SK-N-MC (cell line): ENCODE measurements around the gene TLN1.

Source experiments
- DNase-seq: peaks from one replicate; pipeline ENCODE4 v3.0.0-alpha.2; 2011; ENCODE audit warnings: low read depth, low spot score
- H3K27ac ChIP-seq: fragments of 200-600 bp; sonication (generic); 2 replicates; pipeline ENCODE4 v1.5.1; 2016; ENCODE audit warnings: mixed run types
- H3K36me3 ChIP-seq: fragments of 200-600 bp; sonication (generic); 2 replicates; pipeline ENCODE4 v1.6.1; 2017; ENCODE audit warnings: antibody characterized with exemption, low read length, mixed read lengths; ENCODE audit not compliant: insufficient read depth
- H3K4me3 ChIP-seq: fragments of 200-600 bp; sonication (generic); 2 replicates; pipeline ENCODE4 v1.5.1; 2016
- H3K9ac ChIP-seq: fragments of 200-600 bp; sonication (generic); 2 replicates; pipeline ENCODE4 v1.8.0; 2017; ENCODE audit warnings: mixed run types, mixed read lengths; ENCODE audit not compliant: insufficient read length
- H3K9me3 ChIP-seq: fragments of 200-600 bp; sonication (generic); 2 replicates; pipeline ENCODE4 v1.6.1; 2017; ENCODE audit warnings: low read depth, mild to moderate bottlenecking, antibody characterized with exemption, low read length, moderate library complexity, mixed read lengths
- EZH2 ChIP-seq: fragments of 200-600 bp; sonication (generic); IDR thresholded peaks from one replicate; pipeline ENCODE4 v1.6.1; 2017; ENCODE audit warnings: antibody characterized with exemption
- FOXP2 ChIP-seq: optimal IDR thresholded peaks from 2 replicates; pipeline ENCODE3; 2011; ENCODE audit warnings: mild to moderate bottlenecking, moderate library complexity; ENCODE audit not compliant: insufficient read depth; ENCODE audit errors: extremely low read length, control extremely low read depth
- POLR2AphosphoS5 ChIP-seq: IDR thresholded peaks from 2 replicates; pipeline ENCODE4 v1.6.1; 2012; ENCODE audit warnings: mild to moderate bottlenecking, low read depth, low read length, borderline replicate concordance

Gene TLN1

DNA sequence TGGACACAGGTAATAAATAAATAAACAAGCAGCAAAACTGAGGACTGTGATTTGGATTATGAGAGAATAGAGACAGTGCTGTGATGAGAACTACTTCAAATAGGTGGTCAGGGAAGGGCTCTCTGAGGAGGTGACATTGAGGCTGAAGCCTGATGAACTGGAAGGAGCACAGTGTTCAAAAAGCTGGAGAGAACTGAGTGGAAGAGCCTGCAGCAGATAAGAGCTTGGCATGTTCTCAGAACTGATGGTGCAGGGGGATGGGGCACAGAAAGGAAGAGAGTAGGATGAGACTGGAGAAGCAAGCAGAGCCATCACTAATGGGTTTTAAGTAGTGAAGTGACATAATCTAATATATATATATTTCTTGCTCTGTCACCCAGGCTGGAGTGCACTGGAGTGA is 31.1 kb downstream of the TLN1 start:
- Histone ChIP-seq H3K27ac (no peak overlapping the region), H3K36me3 (peaks cover 98% of the 10 kb centered on the region), H3K9me3 (no peaks in the 10 kb centered on the region), H3K4me3 (no peak overlapping the region), H3K9ac (no peak overlapping the region)
- no peak for DNase-seq
- TF ChIP-seq FOXP2 (no peak), EZH2 (no peak), POLR2AphosphoS5 (no peak)

- Histone ChIP-seq H3K9ac (no peak overlapping the region), H3K27ac (no peak overlapping the region), H3K4me3 (no peak overlapping the region), H3K36me3 (peaks cover 90% of the 10 kb centered on the region), H3K9me3 (no peaks in the 10 kb centered on the region)
- TF ChIP-seq POLR2AphosphoS5 (no peak), FOXP2 (no peak), EZH2 (no peak)
- DNase-seq, result no peak
Measured at GRCh38 chr9:35700031-35700430, 32.0 kb downstream of the TLN1 start.

GRCh38 chr9:35698231-35698630 is 33.8 kb downstream of the TLN1 start:
- Histone ChIP-seq H3K36me3 (peaks cover 72% of the 10 kb centered on the region), H3K9me3 (no peaks in the 10 kb centered on the region), H3K9ac (no peak overlapping the region), H3K27ac (no peak overlapping the region), H3K4me3 (no peak overlapping the region)
- no peak for DNase-seq
- TF ChIP-seq EZH2 (no peak), POLR2AphosphoS5 (no peak), FOXP2 (no peak)

- Histone ChIP-seq H3K36me3 (peaks cover 65% of the 10 kb centered on the region), H3K9me3 (no peaks in the 10 kb centered on the region), H3K9ac (no peak overlapping the region), H3K27ac (no peak overlapping the region), H3K4me3 (no peak overlapping the region)
- no peak for TF ChIP-seq FOXP2
- TF ChIP-seq EZH2, result no peak
- no peak for TF ChIP-seq POLR2AphosphoS5
- no peak for DNase-seq
Measured at GRCh38 chr9:35697486-35697885, 34.5 kb downstream of the TLN1 start.

DNA sequence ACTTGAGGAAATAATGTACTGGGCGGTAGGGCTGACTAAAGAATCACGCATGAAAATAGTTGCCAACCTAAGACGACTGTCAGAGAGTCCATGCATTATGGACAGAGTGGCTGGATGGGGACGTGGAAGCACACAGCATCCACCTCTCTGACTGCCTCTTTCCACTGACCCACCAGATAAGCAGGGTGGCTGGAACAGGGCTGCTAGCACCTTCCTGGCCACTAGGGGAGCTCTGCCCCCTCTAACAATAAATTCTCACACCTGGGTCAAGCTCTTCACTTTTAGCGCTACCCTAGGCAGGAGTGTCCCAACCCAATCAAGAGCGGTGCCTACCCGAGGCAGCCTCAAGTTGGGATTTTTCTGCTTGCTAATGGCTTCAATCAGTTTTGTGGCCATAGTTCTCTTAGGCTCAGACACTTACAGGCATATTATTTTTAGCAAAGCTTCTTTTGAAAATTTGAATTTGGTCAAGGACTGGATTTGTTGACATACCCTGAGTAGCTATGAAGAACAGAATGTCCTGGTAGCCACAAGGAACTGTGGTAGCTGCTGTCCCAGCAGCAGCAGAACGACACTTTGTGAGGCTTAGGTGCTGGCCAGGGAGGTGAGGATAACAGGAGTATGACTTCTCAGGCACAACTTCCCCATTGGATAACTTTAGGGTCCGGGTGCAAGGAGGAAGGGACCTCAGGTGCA is 35.3 kb downstream of the TLN1 start:
- Histone ChIP-seq H3K27ac (no peak overlapping the region), H3K4me3 (no peak overlapping the region), H3K36me3 (peaks cover 58% of the 10 kb centered on the region), H3K9me3 (no peaks in the 10 kb centered on the region), H3K9ac (no peak overlapping the region)
- TF ChIP-seq FOXP2, result no peak
- DNase-seq, result no peak

DNA sequence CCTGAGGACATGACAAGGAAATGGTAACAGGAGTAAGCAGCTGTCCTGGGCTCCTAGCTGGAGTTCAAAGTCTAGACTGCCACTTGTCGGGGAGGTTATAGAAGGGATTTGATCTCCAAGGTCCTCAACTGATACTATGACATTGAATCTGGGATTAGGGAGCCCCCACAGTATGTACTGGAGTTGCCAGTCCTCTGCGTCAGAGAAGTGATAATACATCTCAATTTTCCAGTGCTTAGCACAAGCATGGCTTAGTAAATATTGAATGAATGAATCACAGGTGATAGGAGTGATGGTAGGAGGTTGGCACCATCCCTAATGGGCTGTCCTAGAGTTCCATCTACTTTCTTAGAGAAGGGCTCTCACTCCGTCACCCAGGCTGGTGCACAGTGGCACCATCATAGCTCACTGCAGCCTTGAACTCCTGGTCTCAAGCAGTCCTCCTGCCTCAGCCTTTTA is 36.0 kb downstream of the TLN1 start:
- no peak for TF ChIP-seq POLR2AphosphoS5
- TF ChIP-seq EZH2, result no peak
- no peak for TF ChIP-seq FOXP2
- Histone ChIP-seq H3K9ac (no peak overlapping the region), H3K36me3 (peaks cover 52% of the 10 kb centered on the region), H3K9me3 (no peaks in the 10 kb centered on the region), H3K27ac (no peak overlapping the region), H3K4me3 (no peak overlapping the region)
- no peak for DNase-seq

DNA sequence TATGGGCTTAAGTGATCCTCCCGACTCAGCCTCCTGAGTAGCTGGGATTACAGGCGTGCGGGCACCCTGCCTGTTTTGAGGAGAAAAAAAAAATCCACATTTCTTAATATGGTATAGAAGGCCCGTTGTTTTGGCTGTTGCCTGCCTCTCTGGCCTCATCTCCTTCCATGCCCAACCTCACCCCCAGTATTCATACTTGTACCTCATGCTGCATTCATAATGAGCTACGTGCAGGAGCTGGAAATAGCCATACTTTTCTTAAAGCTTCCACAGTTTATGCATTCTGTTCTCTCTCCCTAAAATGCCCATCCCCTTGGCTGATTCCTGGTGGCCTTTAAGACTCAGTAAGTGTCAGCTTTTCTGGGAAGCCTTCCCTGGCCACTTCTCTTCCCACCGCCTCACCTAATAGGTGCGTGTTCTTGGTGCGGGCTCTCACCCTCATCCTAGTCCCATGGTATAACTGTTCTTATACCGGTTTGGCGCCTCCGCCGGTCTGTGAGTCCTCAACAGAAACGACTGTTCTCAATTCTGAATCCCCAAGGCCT is 40.2 kb downstream of the TLN1 start:
- no peak overlapping the region for H3K9ac ChIP-seq
- peaks cover 10% of the 10 kb centered on the region for H3K36me3 ChIP-seq
- no peak overlapping the region for H3K4me3 ChIP-seq
- H3K9me3 ChIP-seq, result no peaks in the 10 kb centered on the region
- H3K27ac ChIP-seq, result peak overlapping the region; percentile 81; the same call in 1 of the 2 replicates
- TF ChIP-seq EZH2 (no peak), FOXP2 (no peak), POLR2AphosphoS5 (no peak)
- DNase-seq, result no peak

- H3K27ac ChIP-seq, result peak overlapping the region; percentile 81
- H3K9ac ChIP-seq, result peak overlapping the region; percentile 90
- peaks cover 5% of the 10 kb centered on the region; the same call in 1 of the 2 replicates for H3K36me3 ChIP-seq
- no peaks in the 10 kb centered on the region for H3K9me3 ChIP-seq
- no peak for TF ChIP-seq EZH2
- no peak for TF ChIP-seq FOXP2
- no peak for TF ChIP-seq POLR2AphosphoS5
- peak overlapping the region; percentile 96 for H3K4me3 ChIP-seq
- DNase-seq, result no peak
Measured at GRCh38 chr9:35691334-35691650, 40.7 kb downstream of the TLN1 start.

- no peaks in the 10 kb centered on the region for H3K9me3 ChIP-seq
- no peak for TF ChIP-seq EZH2
- TF ChIP-seq FOXP2, result no peak
- peak; percentile 66 for TF ChIP-seq POLR2AphosphoS5
- peak overlapping the region; percentile 90 for H3K9ac ChIP-seq
- H3K36me3 ChIP-seq, result no peaks in the 10 kb centered on the region; the same call in 1 of the 2 replicates
- DNase-seq, result no peak
- peak overlapping the region; percentile 96 for H3K4me3 ChIP-seq
- peak overlapping the region; percentile 81 for H3K27ac ChIP-seq
Measured at GRCh38 chr9:35690614-35691333, 41.2 kb downstream of the TLN1 start.
